SU-DHL-6 (cell line): ENCODE results near the gene ZC3H8.

Experiments
- EZH2phosphoT487 ChIP-seq: fragments of 200-600 bp; sonication (generic), shearing (Covaris generic); conservative IDR thresholded peaks from 2 replicates; pipeline ENCODE4 v1.6.1; 2018; ENCODE audit warnings: mild to moderate bottlenecking, antibody characterized with exemption, low read length, moderate library complexity, mixed read lengths
- TF ChIP-seq, protein P1 (sequence below): fragments of 200-600 bp; sonication (generic); IDR thresholded peaks from one replicate; pipeline ENCODE4 v1.5.1; 2017; ENCODE audit warnings: antibody characterized with exemption, mild to moderate bottlenecking, low read length, moderate library complexity; ENCODE audit not compliant: insufficient read depth, poor library complexity, severe bottlenecking

DNA sequence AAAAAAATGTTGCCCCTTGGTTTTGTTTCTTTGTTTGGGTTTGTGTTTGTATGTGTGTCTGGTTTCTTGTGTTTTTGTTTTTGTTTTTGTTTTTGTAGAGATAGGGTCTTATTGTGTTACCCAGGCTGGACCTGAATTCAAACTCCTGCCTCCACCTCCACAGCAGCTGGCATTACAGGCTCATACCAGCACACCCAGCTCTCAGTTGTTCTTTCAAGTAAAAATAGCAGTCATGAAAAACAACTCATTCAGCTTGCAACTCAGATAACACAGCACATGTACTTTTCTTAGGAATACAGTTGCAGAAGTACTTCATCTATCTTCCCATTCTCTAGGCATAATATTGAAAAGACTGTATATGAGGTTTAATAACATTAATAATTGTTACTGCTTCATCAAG lies 37.0 kb downstream of the ZC3H8 start:
- TF ChIP-seq, protein P1, sequence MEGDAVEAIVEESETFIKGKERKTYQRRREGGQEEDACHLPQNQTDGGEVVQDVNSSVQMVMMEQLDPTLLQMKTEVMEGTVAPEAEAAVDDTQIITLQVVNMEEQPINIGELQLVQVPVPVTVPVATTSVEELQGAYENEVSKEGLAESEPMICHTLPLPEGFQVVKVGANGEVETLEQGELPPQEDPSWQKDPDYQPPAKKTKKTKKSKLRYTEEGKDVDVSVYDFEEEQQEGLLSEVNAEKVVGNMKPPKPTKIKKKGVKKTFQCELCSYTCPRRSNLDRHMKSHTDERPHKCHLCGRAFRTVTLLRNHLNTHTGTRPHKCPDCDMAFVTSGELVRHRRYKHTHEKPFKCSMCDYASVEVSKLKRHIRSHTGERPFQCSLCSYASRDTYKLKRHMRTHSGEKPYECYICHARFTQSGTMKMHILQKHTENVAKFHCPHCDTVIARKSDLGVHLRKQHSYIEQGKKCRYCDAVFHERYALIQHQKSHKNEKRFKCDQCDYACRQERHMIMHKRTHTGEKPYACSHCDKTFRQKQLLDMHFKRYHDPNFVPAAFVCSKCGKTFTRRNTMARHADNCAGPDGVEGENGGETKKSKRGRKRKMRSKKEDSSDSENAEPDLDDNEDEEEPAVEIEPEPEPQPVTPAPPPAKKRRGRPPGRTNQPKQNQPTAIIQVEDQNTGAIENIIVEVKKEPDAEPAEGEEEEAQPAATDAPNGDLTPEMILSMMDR: no peak
- no peak for TF ChIP-seq EZH2phosphoT487
